IMR-90 (cell line): Measurements from ENCODE around the gene TAS1R1. TPM values are rescaled to one million over a fixed set of nuclear protein-coding genes. Genes with fewer than 3 reads are reported as not detected.
"Not testable (repeated sequence)": the region's sequence is repeated elsewhere in the genome, so short reads cannot be mapped to it uniquely, and the experiment has no call there.

Experiments used
- ATAC-seq: fragments of 200-7000 bp; cut with Tn5 transposase; 2 replicates; pipeline ENCODE4 v1.9.1; 2020; ENCODE audit warnings: low read depth, mild to moderate bottlenecking, moderate library complexity
- BruUV-seq: library from RNA; stranded (reverse); fragments of 400-500 nt; replicated peaks from 2 replicates; lab custom pipeline; 2021; lab: Mats Ljungman, UMichigan
- CTCF ChIA-PET: fragments of 300-600 bp; formaldehyde crosslinking; extraction: SDS; loops from one replicate; lab custom pipeline; 2021; ENCODE audit warnings: antibody characterized with exemption; lab: Yijun Ruan, JAX
- POLR2A ChIA-PET: fragments of 300-600 bp; sonication (Branson Sonifier 250); formaldehyde crosslinking; loops from one replicate; lab custom pipeline; 2022; ENCODE audit warnings: antibody characterized with exemption; ENCODE audit not compliant: unreplicated experiment; lab: Charles Lee
- DNase-seq: peaks from one replicate; pipeline ENCODE4 v3.0.0; 2013
- H2AFZ ChIP-seq: replicated peaks from 2 replicates; pipeline ENCODE3; 2013; ENCODE audit warnings: low read length, mild to moderate bottlenecking; ENCODE audit not compliant: poor library complexity
- H2AK5ac ChIP-seq: 2 replicates; pipeline ENCODE4 v1.6.1; 2013; ENCODE audit warnings: low read depth, low read length, inconsistent platforms
- H2AK9ac ChIP-seq: replicated peaks from 2 replicates; pipeline ENCODE3; 2013; ENCODE audit warnings: mild to moderate bottlenecking, low read depth, low read length, moderate library complexity; ENCODE audit not compliant: poor library complexity
- H2BK120ac ChIP-seq: 2 replicates; pipeline ENCODE4 v1.6.1; 2013; ENCODE audit warnings: low read depth, low read length, inconsistent platforms
- H2BK15ac ChIP-seq: 3 replicates; pipeline ENCODE4 v1.6.1; 2013; ENCODE audit warnings: low read depth, low read length, inconsistent platforms
- H2BK20ac ChIP-seq: 2 replicates; pipeline ENCODE4 v1.6.1; 2013; ENCODE audit warnings: low read depth, mild to moderate bottlenecking, inconsistent platforms, low read length, moderate library complexity
- H2BK5ac ChIP-seq: 2 replicates; pipeline ENCODE4 v1.6.1; 2013; ENCODE audit warnings: mild to moderate bottlenecking, low read depth, low read length, inconsistent platforms; ENCODE audit not compliant: poor library complexity, severe bottlenecking
- H3K14ac ChIP-seq: replicated peaks from 2 replicates; pipeline ENCODE4 v1.6.1; 2013; ENCODE audit warnings: low read depth, low read length, inconsistent platforms
- H3K18ac ChIP-seq: 2 replicates; pipeline ENCODE4 v1.6.1; 2013; ENCODE audit warnings: low read depth, low read length, control low read depth
- H3K23ac ChIP-seq: 2 replicates; pipeline ENCODE4 v1.6.1; 2013; ENCODE audit warnings: low read depth, low read length, inconsistent platforms
- H3K27ac ChIP-seq: 2 replicates; pipeline ENCODE4 v1.5.1; 2013; ENCODE audit warnings: mild to moderate bottlenecking, control low read depth, low read length; ENCODE audit not compliant: insufficient read depth
- H3K27me3 ChIP-seq: 2 replicates; pipeline ENCODE4 v1.6.1; 2013; ENCODE audit warnings: low read length; ENCODE audit not compliant: control insufficient read depth, insufficient read depth
- H3K36me3 ChIP-seq: 2 replicates; pipeline ENCODE4 v1.6.1; 2013; ENCODE audit warnings: low read length, mixed read lengths; ENCODE audit not compliant: control insufficient read depth, insufficient read depth
- H3K4ac ChIP-seq: 2 replicates; pipeline ENCODE4 v1.6.1; 2013; ENCODE audit warnings: low read depth, low read length, inconsistent platforms
- H3K4me1 ChIP-seq: 2 replicates; pipeline ENCODE4 v1.6.1; 2013; ENCODE audit warnings: low read length, mixed read lengths; ENCODE audit not compliant: control insufficient read depth, insufficient read depth
- H3K4me2 ChIP-seq: 2 replicates; pipeline ENCODE4 v1.6.1; 2013; ENCODE audit warnings: low read depth, mild to moderate bottlenecking, control low read depth, low read length, moderate library complexity
- H3K4me3 ChIP-seq: 2 replicates; pipeline ENCODE4 v1.5.1; 2013; ENCODE audit warnings: low read depth, mild to moderate bottlenecking, control low read depth, low read length, moderate library complexity; ENCODE audit not compliant: insufficient read depth
- H3K56ac ChIP-seq: 2 replicates; pipeline ENCODE4 v1.6.1; 2013; ENCODE audit warnings: low read length, inconsistent platforms; ENCODE audit not compliant: insufficient read depth; ENCODE audit errors: extremely low read depth
- H3K79me1 ChIP-seq, 2 experiments: 2 replicates each; pipeline ENCODE4 v1.6.1; 2013; ENCODE audit warnings: low read length in 2 of 2, inconsistent platforms in 1 of 2, low read depth in 1 of 2
- H3K9ac ChIP-seq: 2 replicates; pipeline ENCODE4 v1.6.1; 2013; ENCODE audit warnings: low read depth, low read length, control low read depth
- H3K9me1 ChIP-seq: 2 replicates; pipeline ENCODE4 v1.6.1; 2013; ENCODE audit warnings: low read length, inconsistent platforms; ENCODE audit not compliant: insufficient read depth
- H3K9me3 ChIP-seq: 2 replicates; pipeline ENCODE4 v1.6.1; 2013; ENCODE audit warnings: low read length; ENCODE audit not compliant: control insufficient read depth, insufficient read depth
- H4K20me1 ChIP-seq: 2 replicates; pipeline ENCODE4 v1.6.1; 2013; ENCODE audit warnings: low read length, inconsistent platforms; ENCODE audit not compliant: insufficient read depth
- H4K5ac ChIP-seq: 2 replicates; pipeline ENCODE4 v1.6.1; 2013; ENCODE audit warnings: mild to moderate bottlenecking, low read depth, low read length, control low read depth
- H4K8ac ChIP-seq, 2 experiments: 2 replicates each; pipeline ENCODE4 v1.6.1; 2013; ENCODE audit warnings: low read depth in 2 of 2, low read length in 2 of 2, control low read depth in 1 of 2, inconsistent platforms in 1 of 2
- H4K91ac ChIP-seq: 2 replicates; pipeline ENCODE4 v1.6.1; 2013; ENCODE audit warnings: low read depth, low read length, inconsistent platforms; ENCODE audit not compliant: insufficient read depth
- CTCF ChIP-seq: conservative IDR thresholded peaks from 2 replicates; pipeline ENCODE4 v1.5.1; 2012; ENCODE audit warnings: mild to moderate bottlenecking, low read depth, low read length, improper control_type of control experiment
- MXI1 ChIP-seq: IDR thresholded peaks from 2 replicates; pipeline ENCODE4 v1.6.1; 2012; ENCODE audit warnings: low read depth, mild to moderate bottlenecking, low read length, moderate library complexity, borderline replicate concordance
- WGBS, 2 experiments: methylation state at CpG; one replicate each; pipeline versions ENCODE4 v1.1.5 to v1.1.7; 2013; ENCODE audit warnings: missing lambda C conversion rate in 2 of 2; ENCODE audit not compliant: insufficient read length in 1 of 2; ENCODE audit errors: extremely low coverage in 2 of 2; 5-methylcytosine and 5-hydroxymethylcytosine counted together
- dilution Hi-C: fragments of 300-500 bp; cut with HindIII; formaldehyde crosslinking; loops from one replicate; pipeline ENCODE4 v1.14.3; 2018; ENCODE audit warnings: low sequenced_read_pairs; ENCODE audit not compliant: unreplicated experiment
- in situ Hi-C: fragments of 300-500 bp; cut with MboI; formaldehyde crosslinking; loops from 3 replicates; pipeline ENCODE4 v1.14.3; 2019; ENCODE audit warnings: low sequenced_read_pairs, inconsistent platforms, mixed read lengths
- intact Hi-C: fragments of 100-400 bp; cut with micrococcal nuclease; formaldehyde crosslinking; loops from 2 replicates; pipeline ENCODE4 v1.10.0; 2022
- polyA plus RNA-seq, 3 experiments: library from polyadenylated mRNA; depleted of rRNA; stranded (reverse); fragments of >200 nt; gene quantifications; 2 replicates each; pipeline ENCODE4 v1.2.3, GENCODE V29; 2012; ENCODE audit warnings: low replicate concordance in 1 of 3
- total RNA-seq: library from RNA; depleted of rRNA; stranded (reverse); fragments of >200 nt; gene quantifications from 2 replicates; pipeline ENCODE4 v1.2.3, GENCODE V29; 2012

Gene TAS1R1
- total and polyA plus RNA-seq, 2 of the 4 experiments (the other 2 are of a cell fraction) = 0.05 TPM; not detected in 1

GRCh38 chr1:6557597-6557996, 2.5 kb downstream of the TAS1R1 start:
- Histone ChIP-seq H3K4me1 (peaks cover 5% of the 10 kb centered on the region), H3K27ac (no peak overlapping the region), H4K20me1 (0 out of 2 replicates have a peak, but pooled peaks cover 4% of the 10 kb centered on the region), H3K79me1 (peaks cover 4 to 13% of the 10 kb centered on the region in 2 experiments), H3K4ac (no peak overlapping the region), H2BK20ac (no peak overlapping the region), H3K23ac (no peak overlapping the region), H3K4me2 (no peak overlapping the region), H2BK120ac (no peak overlapping the region), H3K9ac (no peak overlapping the region), H3K14ac (no peak overlapping the region), H2BK5ac (no peak overlapping the region), H3K56ac (no peak overlapping the region), H3K36me3 (no peaks in the 10 kb centered on the region), H3K9me3 (no peaks in the 10 kb centered on the region), H3K18ac (no peak overlapping the region), H2AK5ac (no peak overlapping the region), H3K4me3 (no peak overlapping the region), H3K27me3 (peaks cover 5% of the 10 kb centered on the region), H4K5ac (no peak overlapping the region), H3K9me1 (peaks cover 4% of the 10 kb centered on the region; the same call in 1 of the 2 replicates), H4K8ac (no peak overlapping the region), H4K91ac (no peak overlapping the region), H2BK15ac (no peak overlapping the region), H2AK9ac (no peak overlapping the region), H2AFZ (no peak overlapping the region)
- TF ChIP-seq MXI1 (no peak), CTCF (no peak)
- ATAC-seq (no peak), DNase-seq (no peak)
- POLR2A ChIA-PET = no interaction called here
- dilution Hi-C loops = no loop called here
- no CpG with 5 or more reads among the region's 1 CpG for WGBS, 2 experiments
- no TSS peak for BruUV-seq
- CTCF ChIA-PET = no interaction called here
- intact Hi-C loops = no loop called here
- in situ Hi-C loops = no loop called here

DNA sequence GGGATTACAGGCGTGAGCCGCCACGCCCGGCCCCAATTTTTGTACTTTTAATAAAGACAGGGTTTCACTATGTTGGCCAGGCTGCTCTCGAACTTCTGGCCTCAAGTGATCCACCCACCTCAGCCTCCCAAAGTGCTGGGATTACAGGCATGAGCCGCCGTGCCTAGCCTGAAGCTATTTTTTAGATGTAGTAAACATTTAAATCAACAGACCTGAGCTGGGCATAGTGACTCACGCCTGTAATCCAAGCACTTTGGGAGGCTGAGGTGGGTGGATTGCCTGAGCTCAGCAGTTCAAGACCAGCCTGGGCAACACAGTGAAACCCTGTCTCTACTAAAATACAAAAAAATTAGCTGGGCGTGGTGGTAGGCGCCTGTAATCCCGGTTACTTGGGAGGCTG, 4.1 kb downstream of the TAS1R1 start:
- intact Hi-C loops, CTCF ChIA-PET, H2AK9ac ChIP-seq, H3K18ac ChIP-seq, POLR2A ChIA-PET, H3K27ac ChIP-seq, H4K20me1 ChIP-seq, H2AK5ac ChIP-seq, H4K8ac ChIP-seq, ATAC-seq, H3K9me3 ChIP-seq, H4K5ac ChIP-seq, DNase-seq, H3K4me1 ChIP-seq, H3K79me1 ChIP-seq, H3K23ac ChIP-seq, H3K9ac ChIP-seq, H2BK20ac ChIP-seq, H2BK120ac ChIP-seq, H3K36me3 ChIP-seq, in situ Hi-C loops, H2BK15ac ChIP-seq, H3K4me3 ChIP-seq, H3K56ac ChIP-seq, H4K91ac ChIP-seq, dilution Hi-C loops, H2BK5ac ChIP-seq, H3K14ac ChIP-seq, H2AFZ ChIP-seq, H3K9me1 ChIP-seq, BruUV-seq, H3K4ac ChIP-seq, H3K4me2 ChIP-seq: not testable (repeated sequence)
- no CpG with 5 or more reads among the region's 11 CpGs for WGBS, 2 experiments
- peaks cover 18% of the 10 kb centered on the region for H3K27me3 ChIP-seq
